HepG2 (cell line): ENCODE data around the gene ESYT1. TPM values are rescaled to one million over a fixed set of nuclear protein-coding genes. Genes with fewer than 3 reads are reported as not detected.
A peak's percentile ranks its signal among the peaks of the same experiment; 100 is the strongest.

Experiments
- AFF4 ChIP-seq: sonication (generic); formaldehyde crosslinking; IDR thresholded peaks from 2 replicates; pipeline ENCODE4 v1.4.0; 2020; ENCODE audit warnings: missing genetic modification reagents
- AHR ChIP-seq: IDR thresholded peaks from 2 replicates; pipeline ENCODE4 v1.6.1; 2018; ENCODE audit warnings: missing genetic modification reagents, missing compliant biosample characterization
- CTCF ChIP-seq: sonication (generic); formaldehyde crosslinking; IDR thresholded peaks from 2 replicates; pipeline ENCODE4 v1.5.0; 2020; ENCODE audit warnings: mild to moderate bottlenecking, missing genetic modification reagents, moderate library complexity
- IKZF4 ChIP-seq: sonication (generic); formaldehyde crosslinking; IDR thresholded peaks from 2 replicates; pipeline ENCODE4 v1.5.1; 2020; ENCODE audit warnings: borderline replicate concordance, mild to moderate bottlenecking, low read depth, missing genetic modification reagents; ENCODE audit errors: not compliant biosample characterization
- KDM2A ChIP-seq: sonication (generic); formaldehyde crosslinking; IDR thresholded peaks from 2 replicates; pipeline ENCODE4 v1.4.0; 2020; ENCODE audit warnings: low read depth, missing genetic modification reagents, borderline replicate concordance
- NR3C1 ChIP-seq: sonication (generic); formaldehyde crosslinking; IDR thresholded peaks from 2 replicates; pipeline ENCODE4 v1.4.0; 2020; ENCODE audit warnings: missing genetic modification reagents
- POGZ ChIP-seq: sonication (generic); formaldehyde crosslinking; IDR thresholded peaks from 2 replicates; pipeline ENCODE4 v1.4.0; 2020; ENCODE audit warnings: mild to moderate bottlenecking, missing genetic modification reagents
- REXO4 ChIP-seq: sonication (generic); formaldehyde crosslinking; IDR thresholded peaks from 2 replicates; pipeline ENCODE4 v1.8.0; 2022; ENCODE audit warnings: missing genetic modification reagents, mild to moderate bottlenecking, borderline replicate concordance
- RFX5 ChIP-seq: IDR thresholded peaks from 2 replicates; pipeline ENCODE4 v1.6.1; 2011; ENCODE audit warnings: low read depth, low read length, improper control_type of control experiment
- SIX1 ChIP-seq: sonication (generic); formaldehyde crosslinking; IDR thresholded peaks from 2 replicates; pipeline ENCODE4 v1.4.0; 2020; ENCODE audit warnings: missing genetic modification reagents, borderline replicate concordance
- SRSF9 ChIP-seq: fragments of 200-400 bp; formaldehyde crosslinking; IDR thresholded peaks from 2 replicates; pipeline ENCODE4 v1.6.1; 2018; ENCODE audit warnings: borderline replicate concordance, mild to moderate bottlenecking, low read depth, low read length; ENCODE audit not compliant: insufficient read depth, poor library complexity, severe bottlenecking
- ZNF142 ChIP-seq: sonication (generic); formaldehyde crosslinking; IDR thresholded peaks from 2 replicates; pipeline ENCODE4 v1.4.0; 2020; ENCODE audit warnings: missing genetic modification reagents
- ZNF263 ChIP-seq: sonication (generic); formaldehyde crosslinking; IDR thresholded peaks from 2 replicates; pipeline ENCODE4 v1.4.0; 2020; ENCODE audit warnings: missing genetic modification reagents
- ZNF510 ChIP-seq: sonication (generic); formaldehyde crosslinking; IDR thresholded peaks from 2 replicates; pipeline ENCODE4 v1.4.0; 2020; ENCODE audit warnings: low read depth, mild to moderate bottlenecking, missing genetic modification reagents
- ZNF749 ChIP-seq: sonication (generic); formaldehyde crosslinking; IDR thresholded peaks from 2 replicates; pipeline ENCODE4 v1.8.0; 2022; ENCODE audit warnings: mild to moderate bottlenecking, missing genetic modification reagents, moderate library complexity, borderline replicate concordance
- ZNF775 ChIP-seq: sonication (generic); formaldehyde crosslinking; IDR thresholded peaks from 2 replicates; pipeline ENCODE4 v1.4.0; 2020; ENCODE audit warnings: missing genetic modification reagents, mild to moderate bottlenecking, moderate library complexity, borderline replicate concordance
- ZNF839 ChIP-seq: sonication (generic); formaldehyde crosslinking; IDR thresholded peaks from 2 replicates; pipeline ENCODE4 v1.4.0; 2020; ENCODE audit warnings: missing genetic modification reagents, mild to moderate bottlenecking, borderline replicate concordance
- polyA plus RNA-seq, 8 experiments: library from polyadenylated mRNA; depleted of rRNA in 3 of 8; stranded (reverse) in 7 of 8; unstranded in 1 of 8; fragments of >200 nt; fragmentation: Illumina TruSeq in 4 of 8; extraction: Trizol in 4 of 8; gene quantifications; 2 replicates each; pipeline versions ENCODE4 v1.2.1 to v1.2.3, GENCODE V29; 2011 to 2016; ENCODE audit warnings: low read depth in 4 of 8, missing spikeins in 1 of 8, mixed read lengths in 1 of 8; ENCODE audit not compliant: insufficient read depth in 1 of 8
- total RNA-seq, 5 experiments: library from RNA; depleted of rRNA; stranded (reverse); fragments of >200 nt; fragmentation: Illumina TruSeq; extraction: Trizol; gene quantifications; 2 replicates each; pipeline ENCODE4 v1.2.3, GENCODE V29; 2016; ENCODE audit warnings: low read depth in 1 of 5

Gene ESYT1
- total and polyA plus RNA-seq, 2 of the 13 experiments (the other 11 are each of a cell fraction or from before 2014, with no cell fraction given), result 66.9 to 71.0 TPM

- TF ChIP-seq REXO4 (CRISPR knock-in tag) (no peak), ZNF775 (CRISPR knock-in tag) (no peak), IKZF4 (CRISPR knock-in tag) (no peak), ZNF749 (peak; percentile 58; the same call in 1 of the 2 replicates), ZNF263 (CRISPR knock-in tag) (peak; percentile 14; the same call in 1 of the 2 replicates), RFX5 (no peak; the same call in 1 of the 2 replicates), ZNF142 (CRISPR knock-in tag) (peak; percentile 60), ZNF510 (peak; percentile 87; the same call in 1 of the 2 replicates), SIX1 (CRISPR knock-in tag) (no peak), CTCF (0 out of 2 replicates have a peak, but pooled peaks have one; percentile 10), KDM2A (CRISPR knock-in tag) (peak; percentile 100), ZNF839 (CRISPR knock-in tag) (no peak), AHR (CRISPR knock-in tag) (no peak; the same call in 1 of the 2 replicates), SRSF9 (no peak), AFF4 (CRISPR knock-in tag) (no peak; the same call in none of the 2 replicates), POGZ (0 out of 2 replicates have a peak, but pooled peaks have one; percentile 49), NR3C1 (no peak)
Measured at GRCh38 chr12:56104109-56104814, 23.8 kb upstream of the ESYT1 start, which contains the start of gene PA2G4 (continued).
